DND-41 (cell line): ENCODE measurements around the gene EYA2.
A peak's percentile ranks its signal among the peaks of the same experiment; 100 is the strongest.

Source experiments
- ATAC-seq: fragments of 200-7000 bp; cut with Tn5 transposase; 3 replicates; pipeline ENCODE4 v1.9.1; 2021; ENCODE audit warnings: low read depth; ENCODE audit not compliant: insufficient read depth
- DNase-seq: peaks from one replicate; pipeline ENCODE4 v3.0.0-alpha.2; 2020
- H2AFZ ChIP-seq: 2 replicates; pipeline ENCODE4 v1.6.0; 2012; ENCODE audit warnings: low read depth, low read length
- H3K27ac ChIP-seq: 2 replicates; pipeline ENCODE4 v1.5.1; 2012; ENCODE audit warnings: low read length, inconsistent platforms
- H3K27me3 ChIP-seq: fragments of 200-600 bp; sonication (generic); 2 replicates; pipeline ENCODE4 v1.6.0; 2012; ENCODE audit warnings: low read length, mild to moderate bottlenecking, inconsistent platforms; ENCODE audit not compliant: insufficient read depth, poor library complexity
- H3K36me3 ChIP-seq: 2 replicates; pipeline ENCODE4 v1.5.1; 2012; ENCODE audit warnings: low read length, inconsistent platforms; ENCODE audit not compliant: insufficient read depth
- H3K4me1 ChIP-seq: 2 replicates; pipeline ENCODE4 v1.5.1; 2012; ENCODE audit warnings: mild to moderate bottlenecking, low read length; ENCODE audit not compliant: insufficient read depth
- H3K4me2 ChIP-seq: 2 replicates; pipeline ENCODE4 v1.6.0; 2012; ENCODE audit warnings: mild to moderate bottlenecking, moderate library complexity, low read length, inconsistent platforms; ENCODE audit not compliant: insufficient read depth
- H3K4me3 ChIP-seq, 2 experiments: fragments of 200-600 bp in 1 of 2; shearing (Covaris generic) in 1 of 2; 2 replicates each; pipeline ENCODE4 v1.5.1; 2012 to 2016; ENCODE audit warnings: inconsistent platforms in 2 of 2, low read length in 2 of 2, mild to moderate bottlenecking in 2 of 2, low read depth in 1 of 2, moderate library complexity in 1 of 2
- H3K79me2 ChIP-seq: 2 replicates; pipeline ENCODE4 v1.6.0; 2012; ENCODE audit warnings: low read length, inconsistent platforms; ENCODE audit not compliant: insufficient read depth
- H3K9ac ChIP-seq: 2 replicates; pipeline ENCODE4 v1.6.0; 2012; ENCODE audit warnings: low read depth, mild to moderate bottlenecking, inconsistent platforms, low read length, moderate library complexity
- H3K9me3 ChIP-seq: 2 replicates; pipeline ENCODE4 v1.5.1; 2012; ENCODE audit warnings: low read length, moderate library complexity, mild to moderate bottlenecking, inconsistent platforms; ENCODE audit not compliant: insufficient read depth, severe bottlenecking
- H4K20me1 ChIP-seq: 2 replicates; pipeline ENCODE4 v1.6.0; 2012; ENCODE audit warnings: low read length; ENCODE audit not compliant: insufficient read depth
- EZH2 ChIP-seq: IDR thresholded peaks from 3 replicates; pipeline ENCODE4 v1.6.1; 2012; ENCODE audit warnings: borderline replicate concordance, low read depth, mild to moderate bottlenecking, moderate library complexity, low read length, inconsistent platforms; ENCODE audit not compliant: severe bottlenecking
- TF ChIP-seq, protein P1 (sequence below): IDR thresholded peaks from 2 replicates; pipeline ENCODE4 v1.5.1; 2012; ENCODE audit warnings: borderline replicate concordance, low read length, moderate library complexity, mild to moderate bottlenecking; ENCODE audit not compliant: poor library complexity, severe bottlenecking; ENCODE audit errors: extremely low read depth

EYA2 gene

DNA sequence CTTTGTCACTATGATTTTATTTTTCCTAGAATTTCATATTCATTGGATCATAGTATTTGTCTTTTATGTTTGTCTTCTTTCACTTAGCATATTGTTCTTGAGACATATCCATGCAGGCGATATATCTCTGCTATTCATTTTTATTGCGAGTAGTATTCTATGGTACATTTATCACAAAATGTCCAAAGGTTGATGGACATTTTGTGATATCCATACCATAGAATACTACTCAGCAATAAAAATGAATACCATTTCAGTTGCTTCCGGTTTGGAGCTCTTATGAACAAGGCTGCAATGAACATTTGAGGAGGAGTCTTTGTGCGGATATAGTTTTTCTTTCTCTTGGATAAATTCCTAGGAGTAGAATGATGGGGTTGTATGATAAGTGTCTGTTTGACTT, 28.8 kb upstream of the EYA2 start:
- Histone ChIP-seq H3K9me3 (peaks cover 6% of the 10 kb centered on the region), H3K27ac (no peak overlapping the region), H2AFZ (no peak overlapping the region), H3K36me3 (no peaks in the 10 kb centered on the region), H3K4me2 (no peak overlapping the region), H3K27me3 (peaks cover 3% of the 10 kb centered on the region), H3K9ac (no peak overlapping the region), H3K4me1 (no peaks in the 10 kb centered on the region), H3K79me2 (no peaks in the 10 kb centered on the region), H3K4me3 (no peak overlapping the region), H4K20me1 (no peaks in the 10 kb centered on the region)
- DNase-seq (no peak), ATAC-seq (no peak)
- TF ChIP-seq, protein P1, sequence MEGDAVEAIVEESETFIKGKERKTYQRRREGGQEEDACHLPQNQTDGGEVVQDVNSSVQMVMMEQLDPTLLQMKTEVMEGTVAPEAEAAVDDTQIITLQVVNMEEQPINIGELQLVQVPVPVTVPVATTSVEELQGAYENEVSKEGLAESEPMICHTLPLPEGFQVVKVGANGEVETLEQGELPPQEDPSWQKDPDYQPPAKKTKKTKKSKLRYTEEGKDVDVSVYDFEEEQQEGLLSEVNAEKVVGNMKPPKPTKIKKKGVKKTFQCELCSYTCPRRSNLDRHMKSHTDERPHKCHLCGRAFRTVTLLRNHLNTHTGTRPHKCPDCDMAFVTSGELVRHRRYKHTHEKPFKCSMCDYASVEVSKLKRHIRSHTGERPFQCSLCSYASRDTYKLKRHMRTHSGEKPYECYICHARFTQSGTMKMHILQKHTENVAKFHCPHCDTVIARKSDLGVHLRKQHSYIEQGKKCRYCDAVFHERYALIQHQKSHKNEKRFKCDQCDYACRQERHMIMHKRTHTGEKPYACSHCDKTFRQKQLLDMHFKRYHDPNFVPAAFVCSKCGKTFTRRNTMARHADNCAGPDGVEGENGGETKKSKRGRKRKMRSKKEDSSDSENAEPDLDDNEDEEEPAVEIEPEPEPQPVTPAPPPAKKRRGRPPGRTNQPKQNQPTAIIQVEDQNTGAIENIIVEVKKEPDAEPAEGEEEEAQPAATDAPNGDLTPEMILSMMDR, result no peak
- no peak for TF ChIP-seq EZH2

DNA sequence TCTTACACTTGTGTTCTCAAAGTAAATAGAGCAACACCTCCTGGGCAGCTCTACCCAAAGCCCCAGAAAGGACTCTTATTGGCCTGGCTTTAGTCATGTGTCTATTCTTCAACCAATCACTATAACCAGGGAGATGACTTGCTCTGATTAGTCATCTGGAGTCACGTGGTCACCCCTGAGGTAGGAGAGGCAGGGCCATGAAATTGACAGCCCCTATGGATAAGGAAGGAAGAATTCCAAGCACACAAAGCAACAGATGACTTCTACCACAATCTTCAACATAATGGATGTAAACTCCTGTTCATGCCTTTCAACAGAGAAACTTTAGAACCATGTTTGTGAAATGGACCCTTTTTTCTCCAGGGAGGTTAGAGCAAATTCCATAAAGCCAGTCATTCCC, 24.6 kb upstream of the EYA2 start:
- Histone ChIP-seq H3K27ac (no peak overlapping the region), H3K4me1 (no peaks in the 10 kb centered on the region), H3K4me2 (no peak overlapping the region), H3K9ac (no peak overlapping the region), H3K79me2 (no peaks in the 10 kb centered on the region), H3K9me3 (peaks cover 6% of the 10 kb centered on the region), H3K4me3 (no peak overlapping the region), H3K27me3 (peaks cover 11% of the 10 kb centered on the region), H3K36me3 (no peaks in the 10 kb centered on the region), H2AFZ (no peak overlapping the region), H4K20me1 (no peaks in the 10 kb centered on the region)
- TF ChIP-seq, protein P1, result no peak
- no peak for TF ChIP-seq EZH2
- ATAC-seq (no peak), DNase-seq (no peak)

DNA sequence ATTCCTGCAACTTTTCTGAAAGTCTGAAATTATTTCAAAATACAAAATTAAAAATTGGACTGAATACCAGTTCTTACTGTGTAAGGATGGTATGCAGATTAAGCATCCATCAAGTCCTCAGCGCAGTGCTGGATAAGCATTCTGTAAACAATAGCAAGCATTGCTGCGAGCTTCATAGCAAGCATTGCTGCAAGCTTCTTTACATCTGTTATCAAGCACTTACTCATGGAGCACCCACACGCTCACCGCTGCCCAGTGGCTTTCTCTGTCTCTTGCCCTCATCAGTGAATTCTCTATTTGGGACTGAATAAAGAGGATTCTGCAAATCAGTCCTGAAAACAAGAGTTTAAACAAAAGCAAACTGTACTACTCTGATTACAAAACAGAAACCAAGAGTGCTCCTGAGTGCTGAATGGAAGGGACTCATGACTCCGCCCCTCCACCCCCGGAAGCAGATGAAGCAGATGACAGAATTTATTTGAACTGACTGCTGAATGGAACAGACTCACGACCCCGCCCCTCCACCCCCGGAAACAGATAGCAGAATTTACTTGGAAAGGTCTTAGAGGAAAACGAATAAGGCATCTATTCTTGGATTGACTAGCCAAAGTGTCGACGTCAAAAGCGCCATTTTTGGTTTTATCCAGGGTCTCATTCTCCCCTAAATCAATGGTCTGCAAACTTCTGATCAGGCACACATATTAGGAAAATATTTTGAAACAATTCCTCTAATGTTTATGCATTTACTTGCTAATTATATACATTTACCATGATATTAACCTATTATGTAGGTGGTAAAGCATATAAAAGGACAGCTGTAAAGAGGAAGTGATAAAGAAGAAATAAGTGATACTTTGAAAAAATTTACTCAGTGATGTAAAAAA, 22.1 kb upstream of the EYA2 start:
- no peak overlapping the region for H2AFZ ChIP-seq
- peaks cover 18% of the 10 kb centered on the region for H3K27me3 ChIP-seq
- H3K4me1 ChIP-seq, result no peaks in the 10 kb centered on the region
- H3K9me3 ChIP-seq, result peaks cover 6% of the 10 kb centered on the region
- H4K20me1 ChIP-seq, result no peaks in the 10 kb centered on the region
- ATAC-seq, result no peak
- H3K27ac ChIP-seq, result no peak overlapping the region
- peak; percentile 10 for DNase-seq
- H3K4me2 ChIP-seq, result no peak overlapping the region
- TF ChIP-seq, protein P1, result no peak
- TF ChIP-seq EZH2, result no peak
- H3K9ac ChIP-seq, result no peak overlapping the region
- H3K4me3 ChIP-seq, result no peak overlapping the region
- H3K36me3 ChIP-seq, result no peaks in the 10 kb centered on the region
- no peaks in the 10 kb centered on the region for H3K79me2 ChIP-seq
